Osteoblast (primary cell): ENCODE data around the gene TRMT61A. TPM values are rescaled to one million over a fixed set of nuclear protein-coding genes. Genes with fewer than 3 reads are reported as not detected.

ENCODE experiments used
- DNase-seq: peaks from one replicate; pipeline ENCODE4 v3.0.0; 2011; ENCODE audit warnings: low spot score, mixed read lengths; ENCODE audit not compliant: insufficient read length; ENCODE audit errors: missing footprints
- H2AFZ ChIP-seq: 2 replicates; pipeline ENCODE4 v1.6.0; 2011; ENCODE audit warnings: mild to moderate bottlenecking, low read length
- H3K27ac ChIP-seq: 2 replicates; pipeline ENCODE4 v1.5.1; 2011; ENCODE audit warnings: mild to moderate bottlenecking, low read depth, low read length, moderate library complexity
- H3K27me3 ChIP-seq: 2 replicates; pipeline ENCODE4 v1.6.0; 2012; ENCODE audit warnings: mild to moderate bottlenecking, control low read depth, inconsistent platforms, low read length, moderate library complexity; ENCODE audit not compliant: insufficient read depth
- H3K36me3 ChIP-seq: 2 replicates; pipeline ENCODE4 v1.5.1; 2011; ENCODE audit warnings: mild to moderate bottlenecking, low read length, control low read depth, moderate library complexity; ENCODE audit not compliant: insufficient read depth
- H3K4me1 ChIP-seq: 2 replicates; pipeline ENCODE4 v1.5.1; 2011; ENCODE audit warnings: mild to moderate bottlenecking, low read length, control low read depth, moderate library complexity; ENCODE audit not compliant: insufficient read depth
- H3K4me2 ChIP-seq: 2 replicates; pipeline ENCODE4 v1.6.0; 2011; ENCODE audit warnings: mild to moderate bottlenecking, low read length; ENCODE audit not compliant: insufficient read depth
- H3K4me3 ChIP-seq: fragments of 200-600 bp; sonication (generic); 3 replicates; pipeline ENCODE4 v1.5.1; 2012; ENCODE audit warnings: mild to moderate bottlenecking, low read length, inconsistent platforms; ENCODE audit not compliant: insufficient read depth
- H3K79me2 ChIP-seq: 2 replicates; pipeline ENCODE4 v1.6.0; 2012; ENCODE audit warnings: mild to moderate bottlenecking, low read length, control low read depth, inconsistent platforms; ENCODE audit not compliant: insufficient read depth
- H3K9me3 ChIP-seq: 2 replicates; pipeline ENCODE4 v1.5.1; 2011; ENCODE audit warnings: low read depth, low read length, control low read depth
- H4K20me1 ChIP-seq: 2 replicates; pipeline ENCODE4 v1.6.0; 2012; ENCODE audit warnings: mild to moderate bottlenecking, low read length, control low read depth; ENCODE audit not compliant: insufficient read depth
- total RNA-seq: library from RNA; depleted of rRNA; stranded (reverse); fragments of >200 nt; gene quantifications from 2 replicates; pipeline ENCODE4 v1.2.3, GENCODE V29; 2012
- TF ChIP-seq, protein P1 (sequence below): IDR thresholded peaks from 2 replicates; pipeline ENCODE4 v1.5.1; 2011; ENCODE audit warnings: mild to moderate bottlenecking, low read depth, low read length, moderate library complexity; ENCODE audit errors: extremely low read depth

The TRMT61A gene
- total RNA-seq, 1 donor, result 9.0 TPM

DNA sequence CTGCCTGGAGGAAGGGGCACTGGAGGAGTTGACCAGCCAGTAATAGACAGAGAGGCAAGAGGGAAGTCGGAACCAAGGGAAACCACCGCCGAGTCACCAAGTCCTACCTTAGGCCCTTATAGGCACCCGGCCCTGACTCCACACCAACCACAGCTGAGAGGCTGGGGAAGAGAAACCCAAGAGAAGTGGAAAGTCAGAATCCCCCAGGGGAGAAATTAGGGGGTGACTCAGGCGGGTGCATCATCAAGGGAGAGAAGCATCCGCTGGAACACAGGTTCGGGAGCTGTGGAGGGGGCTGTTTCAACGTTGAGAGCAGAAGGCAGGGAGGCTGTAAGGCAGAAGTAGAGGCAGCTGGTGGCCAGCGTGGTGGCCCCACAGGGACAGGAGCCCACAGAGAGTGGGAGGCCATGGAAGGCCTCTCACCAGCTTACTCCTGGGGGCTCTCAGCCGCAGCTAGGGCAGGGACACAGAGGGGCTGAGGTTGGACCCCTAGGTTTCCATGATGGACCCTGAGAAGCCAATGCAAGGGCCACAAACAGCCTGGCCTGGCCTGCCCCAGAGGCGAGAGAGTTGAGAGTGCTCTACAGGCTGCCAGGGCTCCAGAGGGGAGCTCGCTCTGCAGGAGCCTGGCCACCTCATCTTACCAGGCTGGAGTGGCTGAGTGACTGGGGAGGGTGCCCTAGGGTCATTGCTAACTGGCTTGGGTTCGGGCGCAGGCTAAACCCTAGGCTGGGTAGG lies 1.4 kb upstream of the TRMT61A start:
- Histone ChIP-seq H3K27ac (peak overlapping the region; percentile 82), H4K20me1 (peaks cover 23% of the 10 kb centered on the region), H3K4me1 (peaks cover 25% of the 10 kb centered on the region), H3K27me3 (peaks cover 20% of the 10 kb centered on the region), H3K4me2 (peak overlapping the region; percentile 87), H3K9me3 (no peaks in the 10 kb centered on the region), H3K79me2 (peaks cover 39% of the 10 kb centered on the region), H3K4me3 (peak overlapping the region; percentile 92), H3K36me3 (peaks cover 4% of the 10 kb centered on the region), H2AFZ (peak overlapping the region; percentile 10)
- TF ChIP-seq, protein P1, sequence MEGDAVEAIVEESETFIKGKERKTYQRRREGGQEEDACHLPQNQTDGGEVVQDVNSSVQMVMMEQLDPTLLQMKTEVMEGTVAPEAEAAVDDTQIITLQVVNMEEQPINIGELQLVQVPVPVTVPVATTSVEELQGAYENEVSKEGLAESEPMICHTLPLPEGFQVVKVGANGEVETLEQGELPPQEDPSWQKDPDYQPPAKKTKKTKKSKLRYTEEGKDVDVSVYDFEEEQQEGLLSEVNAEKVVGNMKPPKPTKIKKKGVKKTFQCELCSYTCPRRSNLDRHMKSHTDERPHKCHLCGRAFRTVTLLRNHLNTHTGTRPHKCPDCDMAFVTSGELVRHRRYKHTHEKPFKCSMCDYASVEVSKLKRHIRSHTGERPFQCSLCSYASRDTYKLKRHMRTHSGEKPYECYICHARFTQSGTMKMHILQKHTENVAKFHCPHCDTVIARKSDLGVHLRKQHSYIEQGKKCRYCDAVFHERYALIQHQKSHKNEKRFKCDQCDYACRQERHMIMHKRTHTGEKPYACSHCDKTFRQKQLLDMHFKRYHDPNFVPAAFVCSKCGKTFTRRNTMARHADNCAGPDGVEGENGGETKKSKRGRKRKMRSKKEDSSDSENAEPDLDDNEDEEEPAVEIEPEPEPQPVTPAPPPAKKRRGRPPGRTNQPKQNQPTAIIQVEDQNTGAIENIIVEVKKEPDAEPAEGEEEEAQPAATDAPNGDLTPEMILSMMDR, result no peak
- DNase-seq, result peak; percentile 99

DNA sequence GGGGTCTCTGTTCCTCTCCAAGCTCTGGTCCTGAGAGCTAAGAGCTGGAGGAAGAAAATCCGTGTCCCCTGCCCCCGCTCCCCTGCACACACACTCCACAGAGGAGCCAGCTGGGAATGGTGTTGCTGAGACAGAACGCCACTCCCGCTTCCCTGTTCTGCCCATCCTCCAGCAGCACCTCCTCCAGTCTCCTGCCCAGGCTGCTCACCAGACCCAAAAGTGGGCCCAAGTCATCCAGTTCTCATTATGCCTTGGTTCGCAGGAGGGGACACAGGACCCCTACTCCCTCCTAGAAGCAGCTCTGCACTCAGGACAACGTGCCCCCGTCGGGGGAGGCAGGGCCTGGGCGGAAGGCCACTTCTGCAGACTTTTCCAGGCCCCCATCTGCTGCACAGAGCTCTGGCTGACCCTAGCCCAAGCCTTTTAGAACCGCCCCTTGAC lies 830 bp upstream of the TRMT61A start:
- Histone ChIP-seq H3K4me3 (peak overlapping the region; percentile 92), H3K36me3 (peaks cover 4% of the 10 kb centered on the region), H3K4me1 (peaks cover 25% of the 10 kb centered on the region), H3K27ac (peak overlapping the region; percentile 82), H3K79me2 (peaks cover 40% of the 10 kb centered on the region), H3K27me3 (peaks cover 14% of the 10 kb centered on the region), H3K9me3 (no peaks in the 10 kb centered on the region), H4K20me1 (peaks cover 23% of the 10 kb centered on the region), H3K4me2 (peak overlapping the region; percentile 87), H2AFZ (peak overlapping the region; percentile 70)
- TF ChIP-seq, protein P1, result no peak
- DNase-seq, result peak; percentile 95

DNA sequence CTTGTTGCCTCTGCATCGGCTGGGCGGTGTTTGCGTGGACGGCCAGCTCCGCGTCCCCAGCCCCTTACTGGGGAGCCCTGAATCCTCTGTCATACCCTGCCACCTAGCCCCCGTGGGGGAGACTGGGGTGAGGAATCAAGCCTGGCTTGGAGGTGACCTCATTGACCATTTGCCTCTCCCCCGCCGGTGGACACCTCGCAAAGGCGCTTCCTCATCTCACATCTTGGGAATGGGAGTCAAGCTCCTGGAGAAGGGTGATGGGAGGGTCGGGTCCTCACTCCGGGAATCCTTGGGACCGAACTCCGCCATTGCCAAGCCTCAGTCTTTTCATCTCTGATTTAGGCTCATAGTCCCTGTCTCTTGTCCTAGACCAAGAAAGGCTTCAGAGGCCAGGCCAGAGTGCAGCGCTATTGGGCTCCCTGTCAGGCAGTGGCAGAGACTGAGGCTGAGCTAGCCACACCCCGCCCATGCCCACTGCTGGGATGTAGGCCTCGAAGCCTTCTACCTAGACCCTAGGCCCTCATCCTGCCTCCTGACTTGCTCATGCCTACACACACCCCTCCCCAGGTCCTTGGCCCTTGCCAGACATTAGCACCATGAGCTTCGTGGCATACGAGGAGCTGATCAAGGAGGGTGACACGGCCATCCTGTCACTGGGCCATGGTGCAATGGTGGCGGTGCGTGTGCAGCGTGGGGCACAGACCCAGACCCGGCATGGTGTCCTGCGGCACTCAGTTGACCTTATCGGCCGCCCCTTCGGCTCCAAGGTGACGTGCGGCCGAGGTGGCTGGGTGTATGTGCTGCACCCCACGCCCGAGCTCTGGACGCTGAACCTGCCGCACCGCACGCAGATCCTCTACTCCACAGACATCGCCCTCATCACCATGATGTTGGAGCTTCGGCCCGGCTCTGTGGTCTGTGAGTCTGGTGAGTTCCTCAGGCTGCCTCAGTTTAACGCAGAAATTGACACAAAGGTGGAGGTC lies 678 bp downstream of the TRMT61A start:
- H4K20me1 ChIP-seq, result peaks cover 23% of the 10 kb centered on the region
- peak; percentile 86 for DNase-seq
- peak overlapping the region; percentile 56 for H2AFZ ChIP-seq
- no peaks in the 10 kb centered on the region for H3K27me3 ChIP-seq
- TF ChIP-seq, protein P1, result no peak
- H3K4me2 ChIP-seq, result peak overlapping the region; percentile 86
- H3K27ac ChIP-seq, result peak overlapping the region; percentile 68
- peak overlapping the region; percentile 92 for H3K4me3 ChIP-seq
- H3K36me3 ChIP-seq, result peaks cover 4% of the 10 kb centered on the region
- H3K4me1 ChIP-seq, result peaks cover 25% of the 10 kb centered on the region
- peaks cover 40% of the 10 kb centered on the region for H3K79me2 ChIP-seq
- no peaks in the 10 kb centered on the region for H3K9me3 ChIP-seq

DNA sequence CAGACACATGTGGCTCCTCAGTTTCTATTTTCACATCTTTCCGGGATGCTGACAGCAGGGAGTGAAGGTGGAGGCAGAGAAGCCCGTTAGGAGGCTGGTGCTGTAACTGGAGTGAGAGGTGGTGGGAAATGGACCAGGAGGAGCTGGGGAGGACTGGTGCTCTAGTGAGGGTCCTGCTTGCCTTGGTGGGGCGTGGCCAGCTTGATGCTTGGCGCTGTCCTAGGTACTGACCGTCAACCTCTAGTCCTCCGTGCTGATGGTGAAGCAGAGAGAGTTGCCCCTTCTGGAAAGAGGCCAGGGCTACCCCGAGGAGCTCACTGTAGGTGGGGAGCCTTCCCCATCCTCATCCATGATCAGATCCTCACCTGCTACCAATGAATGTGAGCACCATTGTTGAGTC lies 1.4 kb downstream of the TRMT61A start:
- Histone ChIP-seq H3K79me2 (peaks cover 40% of the 10 kb centered on the region), H3K27ac (no peak overlapping the region), H2AFZ (no peak overlapping the region), H3K36me3 (peaks cover 8% of the 10 kb centered on the region), H3K4me2 (peak overlapping the region; percentile 86), H3K4me1 (peaks cover 25% of the 10 kb centered on the region), H3K4me3 (no peak overlapping the region), H3K27me3 (no peaks in the 10 kb centered on the region), H4K20me1 (peaks cover 23% of the 10 kb centered on the region), H3K9me3 (no peaks in the 10 kb centered on the region)
- TF ChIP-seq, protein P1, result no peak
- DNase-seq, result peak; percentile 93
